ENCODE results near the gene HYAL2. TPM values are rescaled to one million over a fixed set of nuclear protein-coding genes. Genes with fewer than 3 reads are reported as not detected.
A peak's percentile ranks its signal among the peaks of the same experiment; 100 is the strongest.

The HYAL2 gene
- 10 to 100 TPM; 36.7 to 68.9 (median 51.5) TPM for total RNA-seq

- peaks cover 0 to 46% (median 8%) of the 10 kb centered on the region in 3 donors for H3K36me3 ChIP-seq
- no peaks in the 10 kb centered on the region for H3K27me3 ChIP-seq
- no peaks in the 10 kb centered on the region for H3K9me3 ChIP-seq
- no peak for DNase-seq
- peaks cover 61 to 93% (median 62%) of the 10 kb centered on the region in 3 donors for H3K4me1 ChIP-seq
- intact Hi-C loops (cut with DNase I): loop anchor here (10.0 kb wide), 1 partner anchor 48 kb away; the partner anchor contains the start of gene LSMEM2
- no peak for TF ChIP-seq CTCF (IDR thresholded peaks at IDR 0.05)
- peak in 2 of 4 donors; percentile 5 to 10 for TF ChIP-seq POLR2A (IDR thresholded peaks at IDR 0.05)
- peak within 1 kb of the TSS; percentile 90 to 98 (median 96) for H3K27ac ChIP-seq
- peak within 1 kb of the TSS; percentile 71 to 98 (median 82) for H3K4me3 ChIP-seq
- WGBS, 2 donors: 44 to 50% methylated on average over 6 to 8 of the region's 31 CpGs
Measured at GRCh38 chr3:50322386-50323091, at the start of gene HYAL2. Gene HYAL2 (minus strand): TSS chr3:50322745. CDS start chr3:50320489, 2,256 bp downstream.

DNA sequence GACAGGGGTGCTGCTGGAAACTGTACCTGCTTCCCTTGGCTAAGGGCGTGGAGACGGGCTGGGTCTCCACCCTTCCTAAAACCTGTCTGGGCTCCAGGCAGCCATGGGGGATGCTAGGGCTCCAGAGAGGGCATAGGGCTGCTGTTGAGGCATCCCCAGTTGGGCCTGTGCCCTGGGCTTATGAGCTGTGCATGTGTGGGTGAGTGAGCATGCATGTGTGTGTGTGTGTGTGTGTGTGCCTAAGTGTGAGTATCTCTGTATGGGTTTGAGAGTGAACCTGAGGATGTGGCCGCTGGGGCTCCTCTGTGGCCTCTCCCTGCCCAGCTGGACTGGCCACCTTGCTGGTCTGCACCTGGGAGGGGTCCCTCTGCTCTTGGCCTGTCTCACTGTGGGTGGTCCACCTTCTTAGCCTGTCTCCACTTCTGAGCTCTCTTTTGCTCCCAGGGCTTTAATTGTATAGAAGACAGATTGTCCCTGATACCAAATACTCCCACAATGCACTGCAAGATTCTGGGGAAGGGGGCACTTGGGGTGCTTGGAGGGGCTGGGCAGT, 48.7 kb upstream of the HYAL2 start:
- TF ChIP-seq POLR2A (IDR thresholded peaks at IDR 0.05): no peak
- TF ChIP-seq CTCF (IDR thresholded peaks at IDR 0.05): no peak
- peaks cover 0 to 13% (median 0%) of the 10 kb centered on the region in 4 donors for H3K27me3 ChIP-seq
- peaks cover 0 to 2% (median 0%) of the 10 kb centered on the region in 3 donors for H3K4me1 ChIP-seq
- no peak for DNase-seq
- H3K4me3 ChIP-seq: no peak overlapping the region
- H3K9me3 ChIP-seq: no peaks in the 10 kb centered on the region
- H3K36me3 ChIP-seq: no peaks in the 10 kb centered on the region
- H3K27ac ChIP-seq: no peak overlapping the region
- 54 to 58% methylated on average over 2 to 3 of the region's 3 CpGs for WGBS, 2 donors
- intact Hi-C loops (cut with DNase I): loop anchor here (10.0 kb wide), 1 partner anchor 164 kb away; no protein-coding TSS in a partner anchor

DNA sequence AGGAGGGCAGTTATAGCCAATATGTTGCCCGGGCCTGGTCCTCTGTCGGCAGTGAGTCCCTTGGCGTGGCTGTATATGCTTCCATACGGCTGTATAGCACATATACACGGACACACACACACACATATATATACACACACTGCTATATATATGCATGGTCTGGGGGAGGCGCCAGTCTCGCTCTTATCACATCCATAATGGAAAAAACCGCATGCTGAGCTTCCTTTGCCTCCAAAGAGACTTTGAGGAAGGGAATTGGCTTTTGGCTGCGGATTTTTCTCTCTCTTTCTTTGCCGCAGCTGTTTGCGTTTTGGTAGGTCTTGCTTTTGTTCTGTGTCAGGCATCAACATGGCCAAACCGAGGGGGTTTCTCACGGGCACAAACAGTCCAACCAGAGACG, 48.0 kb upstream of the HYAL2 start:
- no peaks in the 10 kb centered on the region for H3K36me3 ChIP-seq
- no peak overlapping the region for H3K4me3 ChIP-seq
- WGBS, 2 donors: 33 to 47% methylated on average over 8 to 14 of the region's 14 CpGs
- peaks cover 0 to 8% (median 2%) of the 10 kb centered on the region in 3 donors for H3K4me1 ChIP-seq
- TF ChIP-seq POLR2A (IDR thresholded peaks at IDR 0.05): no peak
- peak in 1 of 6 experiments; percentile 21 for TF ChIP-seq CTCF (IDR thresholded peaks at IDR 0.05)
- intact Hi-C loops (cut with DNase I): loop anchor here (10.0 kb wide), 1 partner anchor 164 kb away; no protein-coding TSS in a partner anchor
- H3K27ac ChIP-seq: no peak overlapping the region
- no peaks in the 10 kb centered on the region for H3K9me3 ChIP-seq
- DNase-seq: no peak
- peaks cover 0 to 13% (median 0%) of the 10 kb centered on the region in 4 donors for H3K27me3 ChIP-seq

- no peak for DNase-seq
- Histone ChIP-seq H3K4me3 (no peak overlapping the region), H3K4me1 (peaks cover 8 to 21% (median 12%) of the 10 kb centered on the region in 3 donors), H3K9me3 (no peaks in the 10 kb centered on the region), H3K27me3 (peaks cover 0 to 13% (median 0%) of the 10 kb centered on the region in 4 donors), H3K27ac (no peak overlapping the region), H3K36me3 (no peaks in the 10 kb centered on the region)
- no peak for TF ChIP-seq POLR2A (IDR thresholded peaks at IDR 0.05)
- no peak for TF ChIP-seq CTCF (IDR thresholded peaks at IDR 0.05)
- 44 to 51% methylated on average over 7 to 8 of the region's 9 CpGs for WGBS, 2 donors
- intact Hi-C loops (cut with DNase I): no loop called here
Measured at GRCh38 chr3:50369012-50369670, 46.6 kb upstream of the HYAL2 start.

Measured in esophagus squamous epithelium (tissue), 5 donors.